HCT116 (cell line): Measurements from ENCODE around the gene HDHD3. TPM values are rescaled to one million over a fixed set of nuclear protein-coding genes. Genes with fewer than 3 reads are reported as not detected.

Experiments
- ATAC-seq: fragments of 200-7000 bp; cut with Tn5 transposase; 2 replicates; pipeline ENCODE4 v1.9.1; 2020; ENCODE audit warnings: mild to moderate bottlenecking, moderate library complexity
- BruUV-seq: library from RNA; stranded (reverse); fragments of 400-500 nt; replicated peaks from 2 replicates; lab custom pipeline; 2021; lab: Mats Ljungman, UMichigan
- CTCF ChIA-PET: fragments of 300-600 bp; sonication (Branson Sonifier 250); formaldehyde crosslinking; loops from one replicate; lab custom pipeline; 2021; ENCODE audit warnings: antibody characterized with exemption; lab: Charles Lee
- POLR2A ChIA-PET: fragments of 300-600, 350-600 bp; sonication (Branson Sonifier 250); formaldehyde crosslinking; loops from one replicate; lab custom pipeline; 2021; ENCODE audit warnings: antibody characterized with exemption; lab: Charles Lee
- RAD21 ChIA-PET, 2 experiments: fragments of 300-600 bp; sonication (Branson Sonifier 250); formaldehyde crosslinking; loops; one replicate each; lab custom pipeline; 2023; ENCODE audit warnings: low total read pairs in 2 of 2; ENCODE audit not compliant: uncharacterized antibody in 2 of 2, unreplicated experiment in 2 of 2, low non-redundant PET in 1 of 2; lab: Charles Lee
- DNase-seq: peaks from one replicate; pipeline ENCODE4 v3.0.0-alpha.2; 2010; ENCODE audit warnings: low read depth, low spot score
- H2AFZ ChIP-seq: fragments of 200-600 bp; shearing (Covaris generic), sonication (generic); 2 replicates; pipeline ENCODE4 v1.6.1; 2017; ENCODE audit warnings: low read depth, mixed run types, mixed read lengths, antibody characterized with exemption, low read length; ENCODE audit not compliant: poor library complexity, severe bottlenecking
- H3K27ac ChIP-seq: 2 replicates; pipeline ENCODE4 v1.5.1; 2012; ENCODE audit warnings: low read depth, low read length
- H3K27me3 ChIP-seq: fragments of 200-600 bp; sonication (generic); 2 replicates; pipeline ENCODE4 v1.6.1; 2016; ENCODE audit warnings: mixed run types, low read length, mixed read lengths; ENCODE audit not compliant: insufficient read depth
- H3K36me3 ChIP-seq, 2 experiments: fragments of 200-500 bp in 1 of 2; fragments of 200-600 bp in 1 of 2; sonication (Bioruptor generic) in 1 of 2; sonication (generic) in 1 of 2; 2 replicates each; pipeline versions ENCODE4 v1.5.1 to v1.6.1; 2014 to 2016; ENCODE audit warnings: low read length in 2 of 2, inconsistent platforms in 1 of 2, mixed read lengths in 1 of 2, mixed run types in 1 of 2; ENCODE audit not compliant: insufficient read depth in 2 of 2, control insufficient read depth in 1 of 2
- H3K4me1 ChIP-seq, 2 experiments: fragments of 200-600 bp in 1 of 2; sonication (generic) in 1 of 2; 2 replicates each; pipeline versions ENCODE4 v1.5.1 to v1.6.1; 2012 to 2017; ENCODE audit warnings: low read length in 2 of 2, inconsistent platforms in 1 of 2, mild to moderate bottlenecking in 1 of 2, mixed read lengths in 1 of 2, mixed run types in 1 of 2, moderate library complexity in 1 of 2; ENCODE audit not compliant: insufficient read depth in 2 of 2, control insufficient read depth in 1 of 2
- H3K4me2 ChIP-seq: fragments of 200-600 bp; sonication (generic); 2 replicates; pipeline ENCODE4 v1.6.1; 2017; ENCODE audit warnings: mixed run types, low read length, mixed read lengths
- H3K4me3 ChIP-seq, 2 experiments: fragments of 200-600 bp in 1 of 2; sonication (generic) in 1 of 2; replicated peaks in 1 of 2; 2 replicates each; pipeline ENCODE4 v1.5.1; 2011 to 2016; ENCODE audit warnings: low read length in 2 of 2, control low read depth in 1 of 2, low read depth in 1 of 2, mild to moderate bottlenecking in 1 of 2, mixed read lengths in 1 of 2, mixed run types in 1 of 2
- H3K79me2 ChIP-seq: fragments of 200-600 bp; sonication (generic); 2 replicates; pipeline ENCODE4 v1.6.1; 2017; ENCODE audit warnings: mild to moderate bottlenecking, mixed run types, low read length, moderate library complexity, mixed read lengths; ENCODE audit not compliant: insufficient read depth
- H3K9ac ChIP-seq: fragments of 200-600 bp; sonication (generic); 2 replicates; pipeline ENCODE4 v1.6.1; 2016; ENCODE audit warnings: low read length, mixed read lengths
- H3K9me2 ChIP-seq: fragments of 200-600 bp; sonication (generic), shearing (Covaris generic); 2 replicates; pipeline ENCODE4 v1.6.1; 2017; ENCODE audit warnings: mixed run types, mild to moderate bottlenecking, moderate library complexity; ENCODE audit not compliant: insufficient read depth
- H3K9me3 ChIP-seq, 2 experiments: fragments of 200-500 bp in 1 of 2; fragments of 200-600 bp in 1 of 2; sonication (Bioruptor generic) in 1 of 2; sonication (generic) in 1 of 2; 2 replicates each; pipeline ENCODE4 v1.6.1; 2014 to 2017; ENCODE audit warnings: low read length in 2 of 2, mixed read lengths in 2 of 2, inconsistent platforms in 1 of 2, low read depth in 1 of 2, mild to moderate bottlenecking in 1 of 2, mixed run types in 1 of 2, moderate library complexity in 1 of 2; ENCODE audit not compliant: control insufficient read depth in 1 of 2, insufficient read depth in 1 of 2
- H4K20me1 ChIP-seq: fragments of 200-600 bp; sonication (generic), shearing (Covaris generic); 2 replicates; pipeline ENCODE4 v1.6.1; 2017; ENCODE audit warnings: mixed run types, mild to moderate bottlenecking, moderate library complexity; ENCODE audit not compliant: insufficient read depth
- ATF3 ChIP-seq: IDR thresholded peaks from 2 replicates; pipeline ENCODE4 v1.6.1; 2012
- CBX3 ChIP-seq: IDR thresholded peaks from 2 replicates; pipeline ENCODE4 v1.6.1; 2012; ENCODE audit warnings: low read depth
- CTCF ChIP-seq, 3 experiments: fragments of 200-600 bp in 1 of 3; sonication (generic) in 1 of 3; IDR thresholded peaks in 2 of 3; conservative IDR thresholded peaks in 1 of 3; 2 replicates each; pipeline ENCODE4 v1.5.1; 2012 to 2017; ENCODE audit warnings: low read depth in 2 of 3, low read length in 2 of 3, antibody characterized with exemption in 1 of 3, borderline replicate concordance in 1 of 3, control low read depth in 1 of 3, mild to moderate bottlenecking in 1 of 3, mixed read lengths in 1 of 3, mixed run types in 1 of 3, moderate library complexity in 1 of 3; ENCODE audit not compliant: insufficient read depth in 1 of 3
- EGR1 ChIP-seq: IDR thresholded peaks from 2 replicates; pipeline ENCODE4 v1.6.1; 2012; ENCODE audit warnings: low read depth
- EZH2 ChIP-seq: fragments of 200-600 bp; sonication (generic); IDR thresholded peaks from 2 replicates; pipeline ENCODE4 v1.6.1; 2017; ENCODE audit warnings: antibody characterized with exemption, mixed run types
- EZH2phosphoT487 ChIP-seq: fragments of 200-600 bp; IDR thresholded peaks from 2 replicates; pipeline ENCODE4 v1.6.1; 2018; ENCODE audit warnings: antibody characterized with exemption, borderline replicate concordance
- JUND ChIP-seq: IDR thresholded peaks from 2 replicates; pipeline ENCODE4 v1.6.1; 2012
- MAX ChIP-seq: IDR thresholded peaks from 2 replicates; pipeline ENCODE4 v1.6.1; 2012
- POLR2A ChIP-seq: IDR thresholded peaks from 2 replicates; pipeline ENCODE4 v1.7.0; 2011; ENCODE audit warnings: borderline replicate concordance; ENCODE audit not compliant: insufficient read depth, insufficient read length; ENCODE audit errors: extremely low read depth
- RAD21 ChIP-seq: IDR thresholded peaks from 2 replicates; pipeline ENCODE4 v1.6.1; 2012; ENCODE audit warnings: low read depth, mild to moderate bottlenecking
- SIN3A ChIP-seq: IDR thresholded peaks from 2 replicates; pipeline ENCODE4 v1.6.1; 2012; ENCODE audit warnings: low read depth
- SRF ChIP-seq: IDR thresholded peaks from 2 replicates; pipeline ENCODE4 v1.6.1; 2012; ENCODE audit warnings: low read depth
- TCF7L2 ChIP-seq: IDR thresholded peaks from 2 replicates; pipeline ENCODE4 v1.7.0; 2011; ENCODE audit warnings: borderline replicate concordance, inconsistent platforms; ENCODE audit not compliant: insufficient read depth, insufficient read length; ENCODE audit errors: extremely low read depth
- YY1 ChIP-seq: IDR thresholded peaks from 2 replicates; pipeline ENCODE4 v1.6.1; 2011; ENCODE audit warnings: low read length, low read depth, moderate library complexity, mild to moderate bottlenecking; ENCODE audit not compliant: insufficient replicate concordance; ENCODE audit errors: extremely low read depth
- ZBTB33 ChIP-seq: IDR thresholded peaks from 2 replicates; pipeline ENCODE4 v1.6.1; 2011; ENCODE audit warnings: mild to moderate bottlenecking, low read length, moderate library complexity; ENCODE audit not compliant: insufficient replicate concordance; ENCODE audit errors: extremely low read depth
- ZFX ChIP-seq: fragments of 450-650 bp; IDR thresholded peaks from 2 replicates; pipeline ENCODE4 v1.6.1; 2017
- ZNF274 ChIP-seq: fragments of 200-500 bp; sonication (Bioruptor generic); IDR thresholded peaks from 2 replicates; pipeline ENCODE4 v1.6.1; 2014; ENCODE audit warnings: mild to moderate bottlenecking, low read depth, low read length, inconsistent platforms
- intact Hi-C: fragments of 100-400 bp; cut with micrococcal nuclease; formaldehyde crosslinking; loops from 2 replicates; pipeline ENCODE4 v1.10.0; 2022
- total RNA-seq: library from RNA; stranded (reverse); gene quantifications from one replicate; pipeline ENCODE4 v1.2.1, GENCODE V29; 2021; ENCODE audit not compliant: unreplicated experiment

Gene HDHD3
- total RNA-seq, 1 experiment from 2014 or later = 21.8 TPM

- TF ChIP-seq ZFX = no peak
- TF ChIP-seq ZBTB33 = no peak
- TF ChIP-seq SRF = no peak
- TF ChIP-seq SIN3A = no peak
- Histone ChIP-seq H3K27ac (no peak overlapping the region), H4K20me1 (no peaks in the 10 kb centered on the region), H3K9ac (0 out of 2 replicates have a peak overlapping the region, but pooled peaks have one; percentile 7), H3K36me3 (no peaks in the 10 kb centered on the region), H3K27me3 (no peaks in the 10 kb centered on the region), H3K9me2 (no peaks in the 10 kb centered on the region), H2AFZ (no peak overlapping the region), H3K4me1 (peaks cover 8 to 12% of the 10 kb centered on the region in 2 experiments), H3K9me3 (no peaks in the 10 kb centered on the region), H3K4me2 (peak overlapping the region; percentile 75), H3K4me3 (peak overlapping the region in 1 of 2 experiments; percentile 76; a peak in 2 of 4 replicates), H3K79me2 (no peaks in the 10 kb centered on the region)
- RAD21 ChIA-PET = no interaction called here
- DNase-seq (no peak), ATAC-seq (no peak)
- CTCF ChIA-PET = no interaction called here
- POLR2A ChIA-PET = interaction anchor here (1.5 kb wide), 2 partner anchors 11 to 23 kb away, joined by 4 read pairs; partner anchors contain the start of genes C9orf43, HDHD3 and POLE3
- intact Hi-C loops = no loop called here
- BruUV-seq = no TSS peak
These were observed 22.9 kb upstream of the HDHD3 start for GRCh38 chr9:113399646-113400200.

GRCh38 chr9:113398796-113399195 is 22.0 kb upstream of the HDHD3 start:
- ChIA-PET CTCF (no interaction called here), RAD21 (no interaction called here), POLR2A (interaction anchor here (1.5 kb wide), 2 partner anchors 11 to 22 kb away, joined by 4 read pairs; partner anchors contain the start of genes C9orf43, HDHD3 and POLE3)
- no peaks in the 10 kb centered on the region for H3K9me3 ChIP-seq
- no peak overlapping the region for H3K4me2 ChIP-seq
- no peaks in the 10 kb centered on the region for H3K9me2 ChIP-seq
- no peaks in the 10 kb centered on the region for H3K79me2 ChIP-seq
- peaks cover 8 to 12% of the 10 kb centered on the region in 2 experiments for H3K4me1 ChIP-seq
- intact Hi-C loops = no loop called here
- no peaks in the 10 kb centered on the region for H4K20me1 ChIP-seq
- H3K27me3 ChIP-seq = no peaks in the 10 kb centered on the region
- BruUV-seq = no TSS peak
- H2AFZ ChIP-seq = no peak overlapping the region
- no peak overlapping the region for H3K27ac ChIP-seq
- no peak for ATAC-seq
- no peak for DNase-seq
- no peak overlapping the region for H3K4me3 ChIP-seq
- no peak overlapping the region for H3K9ac ChIP-seq
- no peaks in the 10 kb centered on the region for H3K36me3 ChIP-seq
- no peak for TF ChIP-seq EZH2
- TF ChIP-seq ATF3 = no peak
- no peak for TF ChIP-seq YY1
- no peak for TF ChIP-seq CBX3
- no peak for TF ChIP-seq TCF7L2
- no peak for TF ChIP-seq EGR1
- no peak for TF ChIP-seq ZNF274
- TF ChIP-seq CTCF (IDR thresholded peaks at IDR 0.05 in 2 of 3, conservative IDR thresholded peaks at IDR 0.05 in 1 of 3; ENCODE audit: borderline replicate concordance in 1 of 3, insufficient read depth in 1 of 3, low read depth in 2 of 3, low read length in 2 of 3) = no peak
- no peak for TF ChIP-seq EZH2phosphoT487
- TF ChIP-seq SIN3A = no peak
- no peak for TF ChIP-seq SRF
- TF ChIP-seq MAX = no peak
- no peak for TF ChIP-seq RAD21
- no peak for TF ChIP-seq JUND
- TF ChIP-seq POLR2A = no peak
